Liver (tissue), 9 donors: ENCODE results near the gene CACNG4. TPM values are rescaled to one million over a fixed set of nuclear protein-coding genes. Genes with fewer than 3 reads are reported as not detected.

ENCODE experiments used
- DNase-seq: peaks from one replicate; pipeline ENCODE4 v3.0.0-alpha.2; 2017; ENCODE audit warnings: low spot score
- H3K27ac ChIP-seq, 2 donors: one replicate each; pipeline ENCODE4 v1.7.0; 2013; ENCODE audit warnings: inconsistent platforms in 2 of 2, low read length in 2 of 2, control low read depth in 1 of 2, low read depth in 1 of 2, mild to moderate bottlenecking in 1 of 2
- H3K27me3 ChIP-seq, 4 donors: one replicate each; pipeline versions ENCODE4 v1.6.1 to v1.7.0; 2013; ENCODE audit warnings: low read length in 3 of 4, inconsistent platforms in 1 of 4, mild to moderate bottlenecking in 1 of 4, moderate library complexity in 1 of 4; ENCODE audit not compliant: control insufficient read depth in 4 of 4, insufficient read depth in 4 of 4
- H3K36me3 ChIP-seq, 4 donors: one replicate each; pipeline versions ENCODE4 v1.6.1 to v1.7.0; 2013; ENCODE audit warnings: low read length in 3 of 4, mild to moderate bottlenecking in 3 of 4, low read depth in 1 of 4, moderate library complexity in 1 of 4; ENCODE audit not compliant: control insufficient read depth in 4 of 4, insufficient read depth in 3 of 4
- H3K4me1 ChIP-seq, 4 donors: one replicate each; pipeline versions ENCODE4 v1.6.1 to v1.7.0; 2013; ENCODE audit warnings: low read length in 3 of 4, mild to moderate bottlenecking in 3 of 4, moderate library complexity in 1 of 4; ENCODE audit not compliant: control insufficient read depth in 4 of 4, insufficient read depth in 4 of 4
- H3K4me3 ChIP-seq, 3 donors: one replicate each; pipeline versions ENCODE4 v1.6.1 to v1.7.0; 2013; ENCODE audit warnings: low read length in 3 of 3, control low read depth in 1 of 3, low read depth in 1 of 3, mild to moderate bottlenecking in 1 of 3
- H3K9ac ChIP-seq, 2 donors: one replicate each; pipeline ENCODE4 v1.7.0; 2013; ENCODE audit warnings: low read length in 2 of 2, mild to moderate bottlenecking in 2 of 2, moderate library complexity in 2 of 2, control low read depth in 1 of 2, low read depth in 1 of 2
- H3K9me3 ChIP-seq, 4 donors: one replicate each; pipeline versions ENCODE4 v1.6.1 to v1.7.0; 2013; ENCODE audit warnings: low read length in 3 of 4; ENCODE audit not compliant: control insufficient read depth in 4 of 4
- ATF3 ChIP-seq: IDR thresholded peaks from 2 replicates; pipeline ENCODE4 v1.6.1; 2016; ENCODE audit warnings: antibody characterized with exemption
- CTCF ChIP-seq: fragments of 150-350 bp; IDR thresholded peaks from 2 replicates; pipeline ENCODE4 v1.5.1; 2017; ENCODE audit warnings: improper control_type of control experiment, low read depth, low read length; ENCODE audit not compliant: missing input control
- EGR1 ChIP-seq, 2 donors: IDR thresholded peaks; 2 replicates each; pipeline ENCODE4 v1.6.1; 2016 to 2018; ENCODE audit warnings: antibody characterized with exemption in 2 of 2, low read depth in 2 of 2
- FOXA1 ChIP-seq: IDR thresholded peaks from 2 replicates; pipeline ENCODE4 v1.6.1; 2016; ENCODE audit warnings: antibody characterized with exemption
- FOXA2 ChIP-seq: IDR thresholded peaks from 2 replicates; pipeline ENCODE4 v1.6.1; 2016; ENCODE audit warnings: antibody characterized with exemption
- GABPA ChIP-seq, 2 donors: IDR thresholded peaks in 1 of 2; conservative IDR thresholded peaks in 1 of 2; 2 replicates each; pipeline ENCODE4 v1.6.1; 2016; ENCODE audit warnings: antibody characterized with exemption in 2 of 2, mild to moderate bottlenecking in 1 of 2, moderate library complexity in 1 of 2
- HNF4A ChIP-seq, 2 donors: conservative IDR thresholded peaks; 2 replicates each; pipeline ENCODE4 v1.6.1; 2016; ENCODE audit warnings: antibody characterized with exemption in 2 of 2, mild to moderate bottlenecking in 2 of 2
- HNF4G ChIP-seq: IDR thresholded peaks from 2 replicates; pipeline ENCODE4 v1.6.1; 2016; ENCODE audit warnings: antibody characterized with exemption
- JUND ChIP-seq, 2 donors: IDR thresholded peaks; 2 replicates each; pipeline ENCODE4 v1.6.1; 2016; ENCODE audit warnings: antibody characterized with exemption in 2 of 2
- MAX ChIP-seq: IDR thresholded peaks from 2 replicates; pipeline ENCODE4 v1.6.1; 2016; ENCODE audit warnings: antibody characterized with exemption
- RAD21 ChIP-seq, 2 donors: IDR thresholded peaks; 2 replicates each; pipeline ENCODE4 v1.6.1; 2016; ENCODE audit warnings: antibody characterized with exemption in 2 of 2, mild to moderate bottlenecking in 2 of 2
- SP1 ChIP-seq: IDR thresholded peaks from 2 replicates; pipeline ENCODE4 v1.6.1; 2018; ENCODE audit warnings: antibody characterized with exemption, mild to moderate bottlenecking
- TAF1 ChIP-seq: conservative IDR thresholded peaks from 2 replicates; pipeline ENCODE4 v1.6.1; 2016; ENCODE audit warnings: antibody characterized with exemption, mild to moderate bottlenecking
- ZBTB33 ChIP-seq: IDR thresholded peaks from 2 replicates; pipeline ENCODE4 v1.6.1; 2016; ENCODE audit warnings: antibody characterized with exemption
- WGBS: extraction: QIAGEN DNeasy Blood & Tissue Kit; methylation state at CpG from one replicate; pipeline ENCODE4 v1.1.7; 2013; 5-methylcytosine and 5-hydroxymethylcytosine counted together
- polyA plus RNA-seq, 2 donors: library from polyadenylated mRNA; stranded (reverse) in 1 of 2; unstranded in 1 of 2; fragments of 200-250 nt in 1 of 2; fragments of >200 nt in 1 of 2; fragmentation: Nextera tagmentation in 1 of 2; extraction: Ambion mirVana in 1 of 2; gene quantifications; one replicate each; pipeline versions ENCODE4 v1.2.1 to v1.2.3, GENCODE V29; 2013 to 2015
- total RNA-seq, 2 donors: library from RNA; depleted of rRNA; stranded (reverse); fragments of >200 nt; gene quantifications; one replicate each; pipeline ENCODE4 v1.2.3, GENCODE V29; 2014
- donor health status: healthy.
- donor health status: healthy.
- donor health status: healthy.
- donor health status: healthy.
- donor health status: healthy.

The CACNG4 gene
- total and polyA plus RNA-seq, 4 donors: 0.02 to 0.09 (median 0.08) TPM; not detected in 1

GRCh38 chr17:66985338-66986237 lies 21.1 kb downstream of the CACNG4 start:
- H3K36me3 ChIP-seq: no peaks in the 10 kb centered on the region
- H3K9me3 ChIP-seq: no peaks in the 10 kb centered on the region
- H3K4me1 ChIP-seq: no peaks in the 10 kb centered on the region
- no peak overlapping the region for H3K9ac ChIP-seq
- TF ChIP-seq TAF1 (no peak), HNF4A (conservative IDR thresholded peaks at IDR 0.05) (no peak), SP1 (no peak)
- no peak for DNase-seq
- WGBS: 79% methylated on average over 12 of the region's 12 CpGs
- no peak overlapping the region for H3K27ac ChIP-seq
- no peak overlapping the region for H3K4me3 ChIP-seq
- peaks cover 0 to 3% (median 0%) of the 10 kb centered on the region in 4 donors for H3K27me3 ChIP-seq

- WGBS: 88% methylated on average over 4 of the region's 4 CpGs
- Histone ChIP-seq H3K4me1 (no peaks in the 10 kb centered on the region), H3K27me3 (peaks cover 0 to 3% (median 0%) of the 10 kb centered on the region in 4 donors), H3K27ac (no peak overlapping the region), H3K4me3 (no peak overlapping the region), H3K36me3 (no peaks in the 10 kb centered on the region), H3K9me3 (no peaks in the 10 kb centered on the region), H3K9ac (no peak overlapping the region)
- no peak for TF ChIP-seq EGR1 (IDR thresholded peaks at IDR 0.05; ENCODE audit: low read depth in 2 of 2)
- no peak for TF ChIP-seq MAX
- TF ChIP-seq GABPA (IDR thresholded peaks at IDR 0.05 in 1 of 2, conservative IDR thresholded peaks at IDR 0.05 in 1 of 2): no peak
- no peak for TF ChIP-seq HNF4G
- no peak for TF ChIP-seq ZBTB33
- no peak for TF ChIP-seq ATF3
- TF ChIP-seq FOXA2: no peak
- TF ChIP-seq RAD21 (IDR thresholded peaks at IDR 0.05): no peak
- TF ChIP-seq FOXA1: no peak
- no peak for TF ChIP-seq JUND (IDR thresholded peaks at IDR 0.05)
- TF ChIP-seq CTCF: no peak
- no peak for TF ChIP-seq SP1
- DNase-seq: no peak
Measured at GRCh38 chr17:66986659-66987058, 22.2 kb downstream of the CACNG4 start.
